HG03045 (cell line): Measurements from ENCODE around the gene U2AF2.

Source experiments
- ATAC-seq: cut with Tn5 transposase; IDR thresholded peaks from one replicate; pipeline ENCODE4 v1.9.1; 2021; ENCODE audit warnings: mild to moderate bottlenecking, moderate library complexity; ENCODE audit not compliant: unreplicated experiment

Gene U2AF2

DNA sequence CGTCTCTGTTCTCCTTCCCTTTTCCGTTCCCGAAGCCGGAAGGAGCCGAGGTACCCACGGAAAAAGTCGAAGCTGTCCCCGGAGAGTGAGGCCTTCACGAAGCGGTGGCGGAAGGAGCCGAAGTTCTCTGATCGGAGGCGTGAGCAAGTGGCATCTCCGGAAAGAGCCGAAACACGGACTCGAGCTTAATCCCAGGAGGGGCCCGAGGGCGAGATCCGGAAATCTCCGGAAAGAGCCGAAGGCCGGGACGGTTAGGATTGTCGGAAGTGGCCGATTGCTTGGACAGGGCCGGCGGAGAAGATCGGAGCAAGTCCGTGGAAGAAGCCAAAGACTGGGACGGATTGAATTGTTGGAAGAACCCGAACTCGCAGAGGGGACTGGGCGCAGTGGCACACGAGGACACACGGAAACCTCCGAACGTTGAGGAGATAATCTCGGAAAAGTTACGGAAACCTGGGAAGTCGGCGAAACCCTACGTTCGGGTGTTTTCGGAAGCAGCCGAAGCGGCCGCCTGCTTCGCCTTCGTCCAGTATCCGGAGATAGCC, 440 bp upstream of the U2AF2 start:
- peak; percentile 57 for ATAC-seq

GRCh38 chr19:55655648-55656040, 809 bp downstream of the U2AF2 start:
- no peak for ATAC-seq

GRCh38 chr19:55656552-55656951, 1.7 kb downstream of the U2AF2 start:
- no peak for ATAC-seq

DNA sequence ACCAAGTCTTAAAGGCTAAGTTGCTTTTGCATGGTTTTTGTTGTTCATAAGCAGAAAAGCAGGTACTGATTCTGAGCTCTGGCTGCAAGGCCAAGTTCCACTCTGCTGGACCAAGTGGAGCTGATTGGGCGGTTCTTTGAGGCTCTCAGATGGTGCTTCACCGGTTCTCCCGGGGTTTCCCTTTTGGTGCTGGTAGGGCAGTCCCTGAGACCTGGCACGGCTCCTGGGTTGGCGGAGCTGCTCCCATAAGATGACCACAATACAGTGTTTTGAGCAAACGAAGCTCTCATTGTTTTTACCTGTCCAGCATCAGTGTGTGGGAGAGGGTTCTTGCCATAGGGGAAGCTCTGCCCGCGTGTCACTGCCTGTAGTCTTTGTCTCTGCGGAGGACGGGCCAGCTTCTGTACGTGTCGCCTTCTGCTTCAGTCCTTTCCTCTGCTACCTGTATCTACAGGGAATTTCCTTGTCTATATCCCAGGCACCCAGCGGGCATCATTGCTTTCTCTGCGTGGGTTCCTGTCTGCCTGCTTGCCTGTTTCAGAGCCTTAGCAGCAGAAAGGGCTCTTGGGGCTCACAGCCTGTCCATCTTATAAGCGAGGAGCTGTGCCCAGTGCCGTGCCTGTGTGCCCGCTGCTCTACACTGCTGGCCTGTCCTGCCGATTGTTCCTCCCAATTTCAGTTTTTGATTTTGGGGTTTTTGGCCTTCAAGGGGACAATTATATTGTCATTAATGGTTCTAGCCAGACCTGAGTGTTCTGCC, 2.3 kb downstream of the U2AF2 start:
- no peak for ATAC-seq

GRCh38 chr19:55658846-55659459, 4.1 kb downstream of the U2AF2 start:
- ATAC-seq, result no peak

DNA sequence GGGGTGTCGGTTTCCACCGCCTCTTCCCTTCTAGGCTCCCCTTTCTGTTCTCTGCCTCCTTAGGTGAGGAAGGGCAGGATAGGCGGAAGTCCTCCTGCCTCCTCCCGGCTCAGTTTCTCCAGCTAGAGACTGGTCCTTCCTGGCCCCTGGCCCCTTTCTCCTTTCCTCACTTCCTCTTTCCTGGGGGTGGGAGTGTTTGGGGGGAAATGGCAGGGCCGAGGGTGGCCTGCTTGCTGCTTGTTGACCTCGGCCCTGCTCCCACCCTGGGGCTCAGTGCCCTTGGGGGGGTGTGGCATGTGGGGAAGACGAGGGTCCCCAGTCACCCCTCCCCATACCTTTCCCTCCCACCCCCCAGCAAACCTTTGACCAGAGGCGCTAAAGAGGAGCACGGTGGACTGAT, 5.0 kb downstream of the U2AF2 start:
- no peak for ATAC-seq

- no peak for ATAC-seq
Observed at GRCh38 chr19:55660404-55660803, 5.6 kb downstream of the U2AF2 start.

DNA sequence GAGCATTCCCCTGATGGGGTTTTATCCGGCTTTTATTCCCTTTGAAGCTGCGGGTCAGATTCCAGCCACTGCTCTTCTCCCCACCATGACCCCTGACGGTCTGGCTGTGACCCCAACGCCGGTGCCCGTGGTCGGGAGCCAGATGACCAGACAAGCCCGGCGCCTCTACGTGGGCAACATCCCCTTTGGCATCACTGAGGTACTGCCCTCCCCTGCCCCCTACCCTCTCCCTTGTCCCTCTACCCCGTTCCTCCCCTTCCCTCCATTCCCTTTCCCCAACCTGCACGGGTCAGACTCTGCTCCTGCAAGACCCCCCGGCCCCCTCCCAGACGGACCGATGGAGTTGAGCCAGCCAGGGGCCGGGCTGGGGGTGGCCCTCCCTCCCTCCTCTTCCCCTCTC, 6.2 kb downstream of the U2AF2 start:
- no peak for ATAC-seq

DNA sequence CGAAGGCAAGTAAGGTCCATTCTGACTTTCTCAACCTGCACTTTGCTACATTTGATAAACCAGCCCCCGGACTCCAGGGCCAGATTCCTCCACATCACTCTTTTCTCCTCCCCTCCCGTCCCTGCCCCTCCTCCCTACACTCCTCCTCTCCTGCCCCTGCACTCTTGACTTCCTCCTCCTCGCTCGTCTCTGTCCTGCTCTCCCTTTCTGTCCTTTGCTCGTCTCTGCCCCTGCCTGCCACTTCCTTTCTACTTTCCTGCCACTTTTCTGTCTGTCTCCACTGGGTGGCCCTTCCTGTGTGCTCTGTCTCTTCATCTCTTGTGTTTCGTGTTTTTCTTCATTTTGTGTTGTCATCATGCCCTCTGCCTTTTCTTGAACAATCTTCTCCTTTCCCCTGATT, 7.0 kb downstream of the U2AF2 start:
- no peak for ATAC-seq

DNA sequence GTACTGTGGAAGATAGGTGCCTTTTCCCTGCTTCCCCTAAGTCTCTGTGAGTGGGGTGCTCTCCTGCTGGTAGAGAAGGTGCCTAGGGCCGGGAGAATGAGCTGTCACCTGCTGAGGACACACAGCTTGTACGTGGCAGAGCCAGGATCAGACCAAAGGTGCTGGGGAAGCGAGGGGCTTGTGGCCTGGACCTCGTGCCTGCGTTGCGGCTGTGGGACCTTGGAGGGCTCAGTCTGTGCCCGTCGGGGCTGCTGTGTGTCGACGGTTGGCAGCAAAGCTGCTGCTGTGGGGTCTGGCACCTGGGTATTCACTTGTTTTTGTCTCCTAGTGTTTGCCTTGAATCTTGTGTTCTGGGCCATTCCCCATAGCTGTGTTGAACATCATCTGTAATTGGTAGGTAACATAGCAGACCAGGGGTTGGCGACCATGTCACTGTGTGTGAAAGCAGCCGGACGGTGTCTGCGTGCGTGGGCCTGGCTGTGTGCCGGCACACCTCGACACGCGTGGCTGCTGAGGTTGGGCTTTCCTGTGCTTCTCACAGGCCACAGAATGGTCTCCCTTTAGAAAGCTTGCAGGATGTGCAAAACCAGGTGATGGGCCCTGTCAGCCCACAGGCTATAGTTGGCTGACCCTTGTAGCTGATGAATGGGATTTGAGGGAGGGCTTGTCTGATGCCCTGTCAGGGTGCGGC, 9.2 kb downstream of the U2AF2 start:
- no peak for ATAC-seq

DNA sequence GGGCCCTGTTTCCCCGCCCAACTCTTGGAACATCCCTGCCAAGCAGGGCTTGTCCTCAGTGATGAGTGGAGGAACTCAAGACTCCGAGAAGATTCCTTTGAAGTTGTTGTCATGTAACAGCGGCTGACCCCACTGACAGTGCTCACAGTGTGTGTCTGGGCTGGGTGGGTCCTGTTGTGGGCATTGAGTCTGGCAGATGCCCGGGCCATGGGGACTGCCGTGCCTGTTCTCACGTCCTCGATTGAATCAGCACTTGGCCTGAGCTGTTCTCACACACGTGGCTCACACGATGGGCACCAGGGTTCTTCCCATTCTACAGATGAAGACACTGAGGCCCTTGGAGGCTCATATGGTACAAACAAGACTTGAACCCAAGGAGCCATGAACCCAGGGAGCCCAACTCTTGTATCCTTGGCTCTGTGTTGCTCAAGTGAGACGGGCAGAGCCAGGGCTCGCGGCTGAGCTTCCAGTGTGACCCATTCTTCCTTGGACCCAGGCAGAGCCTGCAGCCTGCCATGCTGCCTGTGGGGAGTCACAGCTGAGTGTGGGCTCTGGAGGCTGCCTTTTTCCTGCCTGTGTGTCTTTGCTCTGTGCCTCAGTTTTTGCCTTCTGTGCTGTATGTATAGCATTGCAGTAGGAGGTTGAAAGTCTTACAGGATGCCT, 11.6 kb downstream of the U2AF2 start:
- ATAC-seq, result no peak

- ATAC-seq, result no peak
Observed at GRCh38 chr19:55667006-55667381, 12.2 kb downstream of the U2AF2 start.

DNA sequence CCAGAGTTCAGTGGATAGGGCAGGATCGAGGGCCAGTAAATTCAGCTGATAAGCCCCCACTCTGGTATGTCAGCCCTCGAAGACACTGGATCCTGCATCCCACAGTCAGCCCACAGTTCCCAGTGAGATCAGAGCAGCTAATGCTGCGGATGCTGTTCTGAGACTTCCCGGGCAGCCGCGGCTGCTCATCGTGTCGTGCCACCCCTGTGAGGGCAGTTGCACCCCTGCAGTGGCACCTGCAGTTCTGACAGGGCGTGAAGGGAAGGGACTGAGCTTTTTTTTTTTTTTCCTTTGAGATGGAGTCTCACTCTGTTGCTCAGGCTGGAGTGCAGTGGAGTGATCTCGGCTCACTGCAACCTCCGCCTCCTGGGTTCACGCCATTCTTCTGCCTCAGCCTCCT, 12.7 kb downstream of the U2AF2 start:
- no peak for ATAC-seq

GRCh38 chr19:55667958-55668357, 13.1 kb downstream of the U2AF2 start:
- ATAC-seq, result no peak

DNA sequence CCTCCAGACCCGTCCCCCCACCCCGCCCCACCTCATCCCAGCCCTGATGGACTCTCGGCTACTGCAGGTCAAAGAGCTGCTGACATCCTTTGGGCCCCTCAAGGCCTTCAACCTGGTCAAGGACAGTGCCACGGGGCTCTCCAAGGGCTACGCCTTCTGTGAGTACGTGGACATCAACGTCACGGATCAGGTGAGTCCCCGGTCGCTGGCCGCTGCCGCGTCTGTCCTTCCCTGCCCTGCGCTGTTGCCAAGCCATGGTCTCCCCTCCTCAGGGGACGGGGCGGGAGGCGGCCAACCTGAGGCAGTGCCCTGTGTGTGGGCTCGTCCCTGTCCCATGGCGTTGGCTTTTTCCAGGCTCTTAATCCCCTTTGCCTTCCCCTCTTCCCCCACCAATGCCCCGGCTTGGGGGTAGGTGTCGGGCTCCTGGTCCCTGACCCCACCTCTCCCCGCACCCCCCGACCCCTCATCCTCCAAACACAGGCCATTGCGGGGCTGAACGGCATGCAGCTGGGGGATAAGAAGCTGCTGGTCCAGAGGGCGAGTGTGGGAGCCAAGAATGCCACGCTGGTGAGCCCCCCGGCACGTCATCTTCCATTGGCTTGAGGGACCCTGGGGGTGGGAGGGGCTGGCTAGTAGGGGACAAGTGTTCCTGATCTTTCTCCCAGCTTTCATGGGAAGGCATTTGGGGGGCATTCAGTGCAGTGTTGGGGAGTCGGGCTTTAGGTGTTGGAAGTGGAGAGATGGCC, 13.9 kb downstream of the U2AF2 start:
- ATAC-seq, result no peak

DNA sequence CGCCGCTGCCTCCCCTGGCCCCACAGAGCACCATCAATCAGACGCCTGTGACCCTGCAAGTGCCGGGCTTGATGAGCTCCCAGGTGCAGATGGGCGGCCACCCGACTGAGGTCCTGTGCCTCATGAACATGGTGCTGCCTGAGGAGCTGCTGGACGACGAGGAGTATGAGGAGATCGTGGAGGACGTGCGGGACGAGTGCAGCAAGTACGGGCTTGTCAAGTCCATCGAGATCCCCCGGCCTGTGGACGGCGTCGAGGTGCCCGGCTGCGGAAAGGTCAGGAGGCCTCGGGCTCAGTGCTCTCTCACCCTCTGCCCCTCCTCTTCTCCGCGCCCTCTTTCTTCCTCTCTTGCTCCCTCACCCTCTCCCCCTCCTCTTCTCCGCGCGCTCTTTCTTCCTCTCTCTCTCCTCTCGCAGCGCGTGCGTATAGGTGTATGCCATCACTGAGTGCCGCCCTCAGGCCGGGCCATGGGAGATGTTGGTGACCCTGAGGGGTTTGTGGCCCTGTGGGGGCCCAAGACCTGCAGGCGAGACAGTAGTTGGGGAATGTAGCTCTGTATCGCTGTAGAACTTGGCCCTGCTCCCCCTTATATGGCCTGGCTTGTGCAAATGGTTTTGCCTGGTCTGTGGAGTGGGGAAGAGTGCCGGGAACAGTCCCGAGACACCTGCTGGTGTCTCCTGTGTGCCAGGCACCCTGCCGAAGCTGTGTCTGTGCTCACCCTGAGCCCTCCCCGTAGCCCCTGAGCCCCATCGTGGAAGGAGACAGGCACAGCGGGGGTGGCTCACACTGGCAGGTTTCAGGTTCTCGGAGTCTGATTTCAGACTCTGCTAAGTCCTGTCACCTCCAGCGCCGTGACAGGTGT, 14.8 kb downstream of the U2AF2 start:
- ATAC-seq, result no peak

GRCh38 chr19:55670280-55671053, 15.6 kb downstream of the U2AF2 start:
- no peak for ATAC-seq

GRCh38 chr19:55671054-55671378, 16.2 kb downstream of the U2AF2 start:
- ATAC-seq, result no peak

DNA sequence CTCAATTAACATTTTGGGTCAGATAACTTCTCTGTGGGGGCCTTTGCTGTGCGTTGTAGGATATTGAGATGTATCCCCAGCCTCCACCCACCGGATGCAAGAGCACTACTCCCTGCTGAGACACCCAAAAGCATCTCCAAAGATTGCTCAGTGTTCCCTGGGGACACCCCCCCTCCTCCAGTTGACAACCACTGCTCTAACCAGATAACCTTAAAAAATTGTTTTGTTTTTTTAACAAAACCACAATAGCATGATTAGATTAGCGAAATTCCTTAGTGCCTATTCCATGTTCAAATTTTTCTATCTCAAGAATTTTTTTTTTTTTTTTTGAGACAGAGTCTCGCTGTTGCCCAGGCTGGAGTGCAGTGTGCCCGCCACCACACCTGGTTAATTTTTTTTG, 17.6 kb downstream of the U2AF2 start:
- no peak for ATAC-seq
